Measurements from ENCODE around the gene GFAP.

Gene GFAP

DNA sequence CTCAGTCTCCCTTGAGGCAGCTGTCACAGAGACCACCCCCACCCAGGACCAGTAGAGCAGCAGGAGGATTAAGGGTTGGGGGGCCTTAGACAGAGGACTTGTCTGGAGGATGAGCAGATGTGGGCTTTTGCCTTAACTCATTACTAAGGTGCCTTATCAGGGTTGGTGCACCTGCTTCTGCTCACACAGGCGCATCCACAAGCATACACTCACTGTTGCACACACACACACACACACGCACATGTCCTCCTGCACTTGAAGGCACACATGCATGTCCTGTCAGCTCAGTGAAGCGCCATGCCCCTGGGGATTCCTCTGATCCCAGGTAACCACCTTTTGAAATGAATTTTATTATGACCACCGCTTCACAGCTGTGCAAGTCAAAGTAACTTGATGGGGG lies 1.2 kb downstream of the GFAP start:
- DNase-seq = no peak

DNA sequence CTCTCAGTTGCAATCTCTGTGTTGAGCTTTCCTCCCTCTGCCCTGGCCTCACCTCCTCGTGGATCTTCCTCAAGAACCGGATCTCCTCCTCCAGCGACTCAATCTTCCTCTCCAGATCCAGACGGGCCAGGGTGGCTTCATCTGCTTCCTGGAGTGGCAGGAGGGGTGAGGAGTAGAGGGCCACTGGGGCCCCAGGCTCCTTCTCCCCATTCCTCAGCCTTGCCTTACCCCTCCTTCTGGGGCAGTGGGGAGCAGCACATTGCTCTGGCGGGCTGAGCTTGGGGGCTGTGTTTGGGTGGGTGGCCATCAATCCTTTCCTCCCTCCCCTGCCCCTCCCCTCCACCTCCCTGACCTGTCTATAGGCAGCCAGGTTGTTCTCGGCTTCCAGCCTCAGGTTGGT lies 1.6 kb downstream of the GFAP start:
- DNase-seq = no peak

DNA sequence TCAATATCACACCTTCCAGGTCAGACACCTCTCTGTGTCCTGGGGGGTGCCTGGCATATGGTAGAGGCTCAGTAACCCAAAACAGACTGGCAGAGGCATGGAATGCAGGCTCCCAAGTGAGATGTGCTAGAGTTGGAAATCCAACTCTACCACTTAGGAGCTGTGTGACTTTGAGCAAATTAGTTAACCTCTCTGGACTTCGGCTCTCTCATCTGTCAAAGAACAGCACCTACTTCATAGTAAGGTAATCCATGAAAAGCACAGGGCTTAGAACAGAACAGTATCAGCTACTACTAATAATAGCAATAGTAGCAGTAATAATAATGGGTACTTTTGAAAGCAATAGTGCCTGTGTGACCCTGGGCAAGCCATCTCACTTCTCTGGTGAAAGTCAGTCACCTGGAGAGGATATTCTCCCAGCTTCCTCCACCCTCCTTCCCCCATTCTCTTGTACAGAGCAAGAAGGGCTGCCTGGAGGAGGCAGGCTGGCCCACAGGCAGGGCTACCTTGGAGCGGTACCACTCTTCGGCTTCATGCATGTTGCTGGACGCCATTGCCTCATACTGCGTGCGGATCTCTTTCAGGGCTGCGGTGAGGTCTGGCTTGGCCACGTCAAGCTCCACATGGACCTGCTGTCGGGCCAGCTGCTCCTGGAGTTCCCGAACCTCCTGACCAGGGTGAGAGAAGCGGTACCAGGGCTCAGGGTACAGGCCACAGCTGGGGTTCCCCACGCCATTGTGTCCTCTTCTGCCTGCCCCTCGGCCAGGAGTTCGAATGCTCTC lies 2.3 kb downstream of the GFAP start:
- DNase-seq = no peak

DNA sequence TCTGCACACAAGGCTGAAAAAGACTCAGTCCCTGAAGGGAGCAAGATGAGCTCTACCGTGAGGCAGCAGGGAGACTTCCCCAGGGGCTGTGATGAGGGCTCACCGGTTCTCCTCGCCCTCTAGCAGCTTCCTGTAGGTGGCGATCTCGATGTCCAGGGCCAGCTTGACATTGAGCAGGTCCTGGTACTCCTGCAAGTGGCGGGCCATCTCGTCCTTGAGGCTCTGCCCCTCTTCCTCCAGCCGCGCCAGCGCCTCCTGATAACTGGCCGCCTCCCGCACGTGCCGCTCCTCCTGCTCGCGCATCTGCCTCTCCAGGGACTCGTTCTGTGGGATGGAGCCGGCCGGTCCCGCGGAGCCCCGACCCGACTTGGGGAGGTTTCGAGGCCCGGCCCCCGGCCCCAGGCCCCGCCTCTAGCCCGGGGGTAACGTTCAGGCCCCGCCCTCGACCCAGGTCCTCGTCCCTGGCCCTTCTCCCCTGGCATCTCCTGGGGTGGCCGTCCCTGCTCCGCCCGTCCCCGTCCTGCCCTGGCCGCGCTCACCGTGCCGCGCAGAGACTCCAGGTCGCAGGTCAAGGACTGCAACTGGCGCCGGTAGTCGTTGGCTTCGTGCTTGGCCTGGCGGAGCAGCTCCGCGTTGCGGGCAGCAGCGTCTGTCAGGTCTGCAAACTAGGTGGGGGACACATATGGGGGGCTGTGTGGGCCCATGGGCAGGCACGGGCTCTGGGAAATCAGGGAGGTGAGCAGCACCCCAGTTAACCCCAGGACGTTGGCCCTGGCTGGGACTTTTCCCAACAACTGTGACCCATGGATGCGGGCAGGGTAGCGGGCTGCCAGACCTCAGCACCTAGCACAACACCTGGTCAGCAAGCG lies 3.9 kb downstream of the GFAP start:
- no peak for DNase-seq

DNA sequence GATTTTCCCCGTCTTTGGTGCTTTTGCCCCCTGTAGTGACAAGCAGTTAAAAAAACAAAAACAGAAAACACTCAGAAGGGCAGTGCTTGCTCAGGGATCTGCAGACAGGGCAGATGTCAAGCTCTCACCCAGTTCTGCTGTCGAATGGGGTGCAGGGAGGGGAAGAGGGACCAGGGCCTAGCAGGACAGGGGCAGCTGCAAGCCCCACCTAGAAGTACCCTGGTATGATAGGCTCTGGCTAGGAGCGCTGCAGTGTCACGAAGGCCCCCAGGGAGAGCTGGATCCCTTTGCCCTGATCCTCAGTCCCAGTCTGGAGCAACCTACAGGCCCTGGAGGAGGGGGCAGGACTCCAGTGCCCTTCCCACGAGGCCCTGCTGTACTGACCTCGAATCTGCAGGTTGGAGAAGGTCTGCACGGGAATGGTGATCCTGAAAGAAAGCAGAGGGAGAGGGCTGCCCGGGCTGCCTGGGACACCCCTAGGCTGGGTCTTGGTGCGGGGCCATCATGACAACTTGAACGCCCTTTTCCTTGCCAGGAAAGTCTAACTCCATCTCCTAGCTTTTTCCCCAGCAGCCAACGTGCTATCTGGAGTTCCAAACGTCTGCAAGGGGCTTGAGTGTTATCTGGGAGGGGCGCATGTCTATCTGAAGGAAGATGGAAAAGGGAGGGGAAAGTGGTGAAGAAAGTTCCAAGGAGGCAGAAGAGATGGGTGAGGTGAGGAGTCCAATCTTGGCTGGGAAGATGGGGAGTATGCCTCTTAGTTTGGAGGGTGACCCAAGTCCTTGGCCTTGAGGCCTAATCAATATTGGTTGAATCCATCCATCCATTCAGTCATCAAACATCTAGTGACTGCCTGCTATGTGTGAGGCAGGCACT lies 4.8 kb downstream of the GFAP start:
- no peak for DNase-seq

DNA sequence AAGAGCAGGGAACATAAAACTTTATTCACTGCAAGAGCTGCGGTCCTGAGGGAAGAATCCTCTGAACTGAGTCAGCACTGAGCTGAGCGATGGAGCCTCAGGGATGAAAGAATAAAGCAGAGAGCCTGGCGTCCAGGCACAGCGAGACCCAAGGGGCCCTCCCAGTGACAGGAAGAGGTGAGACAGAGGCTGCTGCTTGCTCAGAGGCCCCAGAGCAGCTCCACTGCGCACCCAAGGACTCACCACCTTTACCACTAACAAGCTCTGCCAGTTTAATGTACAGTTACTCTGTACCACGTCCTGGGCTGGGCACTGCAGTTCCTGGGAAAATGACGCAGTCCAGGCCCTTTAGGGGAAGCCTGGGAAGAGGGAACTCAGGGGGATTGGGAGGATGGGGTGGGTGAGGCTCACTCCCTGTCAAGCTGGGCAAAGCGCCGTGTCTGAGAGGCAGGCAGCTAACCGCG lies 5.6 kb downstream of the GFAP start:
- no peak for DNase-seq

DNA sequence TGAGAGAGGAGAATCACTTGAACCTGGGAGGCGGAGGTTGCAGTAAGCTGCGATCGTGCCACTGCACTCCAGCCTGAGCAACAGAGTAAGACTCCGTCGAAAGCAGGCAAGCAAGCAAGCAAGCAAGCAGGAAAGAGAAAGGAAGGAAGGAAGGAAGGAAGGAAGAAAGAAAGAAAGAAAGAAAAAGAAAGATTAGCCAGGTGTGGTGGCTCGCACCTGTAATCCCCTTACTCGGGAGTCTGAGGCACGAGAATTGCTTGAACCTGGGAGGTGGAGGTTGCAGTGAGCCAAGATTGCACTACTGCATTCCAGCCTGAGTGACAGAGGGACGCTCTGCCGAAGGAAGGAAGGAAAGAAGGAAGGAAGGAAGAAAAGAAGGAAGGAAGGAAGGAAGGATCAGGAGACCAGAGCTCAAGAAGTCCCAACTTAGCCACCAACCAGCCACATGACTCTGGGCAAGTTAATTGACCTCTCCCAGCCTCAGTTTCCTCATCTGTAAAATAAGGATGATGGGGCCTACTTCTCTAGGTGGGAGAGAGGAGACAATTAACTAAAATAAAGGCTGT lies 6.5 kb downstream of the GFAP start:
- no peak for DNase-seq

DNA sequence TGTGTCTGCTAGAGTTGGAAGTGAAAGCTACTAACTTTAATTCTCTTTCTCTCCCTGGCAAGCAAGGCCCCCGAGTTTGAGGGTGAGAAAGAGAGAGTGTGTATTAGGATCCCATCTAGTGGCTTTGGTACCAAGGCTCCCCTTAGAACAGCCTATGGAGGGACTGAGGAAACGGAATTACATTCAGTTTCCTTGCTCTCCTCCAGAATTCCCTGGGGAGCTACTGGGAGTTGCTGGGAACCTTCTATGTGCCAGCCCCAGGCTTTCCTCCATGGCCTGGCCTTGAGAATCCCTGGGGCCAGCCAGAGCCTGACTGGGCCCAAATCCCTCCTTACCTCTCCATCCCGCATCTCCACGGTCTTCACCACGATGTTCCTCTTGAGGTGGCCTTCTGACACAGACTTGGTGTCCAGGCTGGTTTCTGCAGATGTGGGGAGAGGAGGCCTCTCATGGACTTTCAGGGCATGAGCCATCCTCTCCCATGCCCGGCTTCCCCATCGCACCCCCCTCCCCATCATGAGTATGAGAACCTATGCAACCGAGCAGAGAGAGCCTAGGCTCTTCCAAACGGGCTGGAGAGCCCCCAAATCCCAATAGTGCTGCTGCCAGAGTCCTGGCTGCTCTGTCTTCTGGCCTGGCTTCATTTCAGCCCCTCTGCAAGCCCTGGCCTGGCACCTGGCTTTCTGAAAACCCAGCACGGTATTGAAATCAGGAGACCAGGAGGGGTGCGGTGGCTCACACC lies 7.4 kb downstream of the GFAP start:
- DNase-seq = no peak

DNA sequence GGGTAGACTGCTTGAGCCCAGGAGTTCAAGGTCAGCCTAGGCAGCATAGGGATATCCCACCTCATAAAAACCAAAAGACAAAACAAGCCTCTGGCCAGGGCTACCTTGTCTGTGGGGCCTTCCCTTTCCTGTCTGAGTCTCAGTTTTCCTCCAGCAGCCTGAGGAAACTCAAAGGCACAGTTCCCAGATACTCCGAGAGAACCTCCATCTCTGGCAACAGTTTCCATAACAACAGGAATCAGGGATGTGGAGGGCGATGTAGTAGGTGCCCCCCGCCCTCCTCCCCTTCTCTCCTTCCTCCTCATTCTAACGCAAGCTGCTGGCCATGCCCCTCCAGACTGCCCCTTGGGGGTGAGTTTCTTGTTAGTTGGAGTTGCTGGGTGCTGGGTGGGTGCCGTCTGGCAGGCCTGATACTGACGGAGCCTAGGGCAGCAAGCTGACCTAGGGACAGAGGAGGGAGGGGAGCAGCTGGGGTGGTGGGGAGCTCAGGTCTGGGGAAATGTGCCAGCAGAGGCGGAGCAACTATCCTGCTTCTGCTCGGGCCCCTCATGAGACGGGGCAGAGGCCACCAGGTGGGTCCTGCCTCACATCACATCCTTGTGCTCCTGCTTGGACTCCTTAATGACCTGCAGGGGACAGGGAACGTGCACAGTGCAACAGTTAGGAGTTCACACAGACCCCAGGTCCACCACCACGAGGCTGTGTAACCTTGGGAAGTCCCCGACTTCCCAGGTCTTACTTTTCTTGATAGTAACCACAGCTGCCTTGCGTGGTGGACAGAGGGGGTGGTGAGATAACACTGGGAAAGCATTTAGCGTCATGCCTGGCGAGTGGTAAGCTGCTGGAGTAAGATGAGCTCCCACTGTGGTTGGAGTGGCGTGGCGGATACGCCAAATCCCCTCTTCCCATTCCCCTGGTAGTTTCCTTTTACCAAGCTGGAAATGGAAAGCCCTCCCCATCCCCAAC lies 8.3 kb downstream of the GFAP start:
- DNase-seq = no peak

DNA sequence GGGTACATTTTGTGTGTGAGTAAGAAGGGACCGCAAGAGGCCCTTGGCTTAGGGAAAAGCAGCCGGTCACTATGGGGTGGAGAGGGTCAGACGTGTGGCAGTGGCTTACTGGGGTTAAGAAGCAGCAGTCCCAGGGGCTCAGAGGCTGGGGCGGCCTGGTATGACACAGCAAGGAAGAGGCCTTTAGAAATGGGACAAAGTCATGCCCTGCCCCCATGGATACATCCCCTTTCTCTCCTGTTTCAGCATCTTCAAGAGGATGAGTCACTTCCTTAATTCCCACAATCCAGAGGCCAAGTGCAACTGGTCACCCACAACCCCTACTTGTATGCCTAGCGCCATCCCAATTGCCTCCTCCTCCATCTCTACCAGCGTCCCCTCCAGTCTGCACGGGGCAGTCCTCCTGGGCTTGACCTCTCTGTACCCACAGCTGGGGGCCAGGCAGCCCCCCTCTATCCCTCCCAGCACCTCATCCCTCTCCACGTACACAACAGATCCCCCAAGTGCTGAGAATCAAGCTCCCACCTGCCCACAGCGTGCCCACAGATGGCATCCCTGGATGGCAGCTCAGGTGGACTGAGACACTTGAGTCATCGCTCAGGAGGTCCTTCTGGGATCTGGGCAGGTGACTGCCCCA lies 9.2 kb downstream of the GFAP start:
- no peak for DNase-seq

DNA sequence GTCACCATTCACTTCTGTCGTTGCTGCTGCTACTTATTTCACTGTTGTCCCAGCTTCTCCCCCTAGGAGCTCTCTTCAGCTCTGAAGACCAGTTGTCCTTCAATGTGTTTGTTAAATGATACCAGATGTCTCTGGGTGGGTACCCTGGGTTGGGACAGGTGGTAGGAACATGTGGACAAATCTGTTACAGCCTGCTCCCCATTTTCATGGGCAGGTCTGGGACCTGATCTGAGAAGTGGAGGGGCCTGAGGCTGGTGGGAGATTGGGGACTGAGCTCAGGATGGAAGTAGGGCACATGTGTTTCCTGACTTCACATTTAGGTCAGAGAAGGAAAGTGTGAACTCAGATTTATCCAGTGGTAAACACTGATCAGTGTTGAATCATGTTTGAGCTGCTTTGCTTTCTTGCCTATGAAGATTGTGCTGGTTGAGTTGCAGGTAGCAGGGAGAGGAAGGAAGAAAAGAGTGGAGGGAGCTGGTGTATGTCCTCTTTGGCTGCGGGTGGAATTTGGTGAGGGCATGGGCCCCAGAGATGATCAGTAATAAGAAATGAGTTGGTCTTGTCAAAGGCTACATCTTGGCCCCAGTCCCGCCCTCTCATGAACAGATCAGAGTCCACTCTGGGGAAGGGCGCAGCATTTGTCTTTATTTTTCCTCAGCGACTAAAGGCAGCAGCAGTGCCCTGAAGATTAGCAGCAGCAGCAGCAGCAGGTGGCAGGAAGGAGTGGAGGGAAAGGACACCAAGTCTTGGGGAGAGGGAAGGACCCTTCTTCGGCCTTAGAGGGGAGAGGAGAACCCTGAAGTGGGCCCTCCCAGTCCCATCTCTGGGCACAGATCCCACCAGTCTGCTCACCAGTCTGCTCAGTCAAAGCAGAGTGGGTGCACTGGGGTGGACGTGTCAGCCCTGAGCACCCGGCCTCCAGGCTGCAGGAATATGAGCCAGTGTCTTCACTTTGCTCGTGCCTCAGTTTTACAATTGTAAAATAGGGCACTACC lies 10.0 kb downstream of the GFAP start:
- DNase-seq = no peak

DNA sequence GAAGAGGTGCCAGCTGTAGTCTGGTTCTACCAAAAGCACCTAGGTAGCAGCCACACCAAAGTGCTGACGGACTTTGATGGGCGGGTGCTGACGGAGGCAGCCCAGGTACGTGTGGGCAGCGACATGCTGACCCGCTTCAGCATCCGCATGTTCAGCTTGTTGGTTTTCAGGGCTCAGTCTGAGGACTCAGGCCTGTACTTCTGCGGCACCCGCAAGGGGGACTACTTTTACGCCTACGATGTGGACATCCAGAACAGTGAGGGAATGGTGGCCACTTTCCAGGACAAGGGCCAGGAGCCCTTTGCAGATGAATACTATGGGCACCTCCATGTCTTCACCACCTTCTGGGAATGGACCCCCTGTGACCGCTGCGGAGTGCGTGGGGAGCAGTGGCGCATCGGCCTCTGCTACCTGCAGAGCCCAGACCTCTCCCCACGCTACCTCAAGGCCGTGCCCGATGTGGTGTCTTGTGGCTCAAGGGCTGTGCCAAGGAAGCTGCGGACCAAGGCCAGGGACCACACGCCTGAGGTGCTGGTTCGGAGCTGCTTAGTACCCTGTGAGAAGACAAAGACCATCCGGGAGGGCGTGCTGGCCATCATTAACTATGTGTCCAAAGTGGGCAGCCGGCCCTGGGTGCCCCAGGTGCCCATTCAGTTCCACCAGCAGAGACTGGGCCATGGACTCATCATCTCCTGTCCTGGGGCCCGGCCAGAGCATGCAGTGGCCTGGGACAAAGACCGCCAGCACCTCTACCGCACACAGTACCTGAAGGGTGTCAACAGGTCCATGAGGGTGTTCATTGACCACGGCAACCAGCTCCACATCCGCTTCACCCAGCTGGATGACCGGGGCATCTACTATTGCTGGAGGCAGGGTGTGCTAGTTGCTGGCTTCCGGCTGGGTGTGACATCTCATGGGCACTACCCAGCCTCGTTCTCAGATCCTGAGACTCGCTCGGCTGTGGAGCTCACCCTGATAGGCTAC lies 11.0 kb downstream of the GFAP start:
- no peak for DNase-seq

DNA sequence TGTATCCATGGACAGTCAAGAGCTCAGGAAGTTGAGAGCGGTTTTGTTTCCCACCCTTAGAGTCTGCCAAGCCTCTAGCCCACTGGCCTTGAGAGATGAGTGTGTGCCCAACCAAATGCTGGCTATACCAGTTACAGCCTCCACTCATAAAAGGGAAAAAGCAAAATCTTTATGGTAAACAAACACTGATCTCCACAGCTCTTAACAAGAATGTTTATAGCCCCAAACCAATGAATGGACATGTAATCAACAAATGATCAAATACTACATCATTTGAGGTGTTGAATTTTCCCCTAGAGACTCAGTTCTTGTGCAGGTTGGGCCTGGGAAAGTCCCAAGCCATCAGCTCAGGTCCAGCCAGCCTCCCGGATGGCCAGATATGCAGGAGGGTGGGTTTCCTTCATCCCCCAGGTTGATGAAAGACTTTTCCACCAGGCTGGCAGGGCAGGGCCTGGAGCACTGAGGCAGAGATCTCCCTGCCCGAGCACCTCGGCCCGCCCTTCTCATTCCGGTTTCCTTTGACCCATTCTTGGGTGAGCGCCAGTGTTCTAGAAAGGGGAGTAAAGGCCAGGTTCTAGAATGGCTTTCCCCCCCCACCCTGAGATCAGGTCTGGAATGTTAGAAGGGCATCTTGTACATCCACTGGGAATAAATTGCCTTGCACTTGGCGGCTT lies 12.2 kb downstream of the GFAP start:
- no peak for DNase-seq

DNA sequence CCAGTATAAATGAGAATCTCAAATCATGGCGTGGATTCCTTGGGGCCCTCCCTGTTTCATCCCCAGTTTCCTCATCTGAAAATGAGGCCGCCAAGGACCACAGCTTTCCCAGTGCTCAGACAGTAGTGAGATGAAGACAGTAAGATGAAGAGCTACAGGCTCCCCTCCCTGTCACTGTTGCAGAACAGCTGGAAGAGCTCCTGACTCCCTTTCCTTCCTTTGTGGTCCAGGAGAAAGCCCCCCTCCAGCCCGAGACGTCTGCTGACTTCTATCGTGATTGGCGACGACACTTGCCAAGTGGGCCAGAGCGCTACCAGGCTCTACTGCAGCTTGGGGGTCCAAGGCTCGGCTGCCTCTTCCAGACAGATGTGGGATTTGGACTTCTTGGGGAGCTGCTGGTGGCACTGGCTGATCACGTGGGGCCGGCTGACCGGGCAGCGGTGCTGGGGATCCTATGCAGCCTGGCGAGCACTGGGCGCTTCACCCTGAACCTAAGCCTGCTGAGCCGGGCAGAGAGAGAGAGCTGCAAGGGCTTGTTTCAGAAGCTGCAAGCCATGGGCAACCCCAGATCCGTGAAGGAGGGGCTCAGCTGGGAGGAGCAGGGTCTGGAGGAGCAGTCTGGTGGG lies 13.1 kb downstream of the GFAP start:
- DNase-seq = no peak

DNA sequence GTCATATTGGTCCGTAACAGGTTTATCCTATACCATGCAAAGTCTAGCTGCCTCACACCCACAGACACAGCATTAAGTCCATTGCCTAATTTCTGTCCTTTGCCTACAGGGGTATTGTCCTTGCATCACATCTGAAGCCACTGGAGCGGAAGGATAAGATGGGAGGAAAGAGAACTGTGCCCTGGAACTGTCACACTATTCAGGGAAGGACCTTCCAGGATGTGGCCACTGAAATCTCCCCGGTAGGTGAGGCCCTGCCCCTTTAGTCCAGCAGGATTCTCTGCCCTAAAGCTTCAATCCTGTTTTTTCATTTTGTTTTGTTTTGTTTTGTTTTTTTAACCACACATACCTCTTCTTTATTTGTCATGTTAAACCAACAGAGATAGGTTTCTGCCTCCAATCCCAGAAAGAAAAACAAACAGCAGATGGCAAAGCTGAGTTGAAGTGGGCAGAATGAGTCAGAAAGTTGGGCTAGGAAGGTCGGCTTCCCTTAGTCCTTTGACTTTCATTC lies 13.8 kb downstream of the GFAP start:
- DNase-seq = no peak

DNA sequence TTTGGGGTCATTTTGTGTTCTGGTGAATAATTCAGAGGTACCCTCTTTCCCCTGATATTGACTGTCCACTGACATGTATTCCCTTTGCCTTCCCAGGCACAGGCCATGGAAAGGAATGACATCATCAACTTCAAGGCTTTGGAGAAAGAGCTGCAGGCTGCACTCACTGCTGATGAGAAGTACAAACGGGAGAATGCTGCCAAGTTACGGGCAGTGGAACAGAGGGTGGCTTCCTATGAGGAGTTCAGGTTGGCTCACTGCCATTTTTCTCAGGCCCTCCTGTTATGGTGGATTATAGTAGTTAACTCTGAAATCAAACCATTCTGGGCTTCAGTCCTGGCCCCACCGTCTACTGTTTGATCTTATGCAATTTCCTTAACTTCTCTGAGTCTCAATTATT lies 14.4 kb downstream of the GFAP start:
- no peak for DNase-seq

All from cerebellar nuclear complex (tissue), 1 donor.